Measurements from ENCODE around the gene PLEKHA8.

PLEKHA8 gene

GRCh38 chr7:30102281-30102680, 74.1 kb downstream of the PLEKHA8 start:
- DNase-seq (ENCODE audit: low read depth in 2 of 2) = no peak

- no peak for DNase-seq (ENCODE audit: low read depth in 2 of 2)
Measured at GRCh38 chr7:30104157-30104556, 75.9 kb downstream of the PLEKHA8 start.

- DNase-seq (ENCODE audit: low read depth in 2 of 2) = no peak
Measured at GRCh38 chr7:30112103-30112713, 84.0 kb downstream of the PLEKHA8 start.

GRCh38 chr7:30113144-30113543, 84.9 kb downstream of the PLEKHA8 start:
- no peak for DNase-seq (ENCODE audit: low read depth in 2 of 2)

- no peak for DNase-seq (ENCODE audit: low read depth in 2 of 2)
Measured at GRCh38 chr7:30114536-30115238, 86.5 kb downstream of the PLEKHA8 start.

- DNase-seq (ENCODE audit: low read depth in 2 of 2) = no peak
Measured at GRCh38 chr7:30115709-30116297, 87.6 kb downstream of the PLEKHA8 start.

- DNase-seq (ENCODE audit: low read depth in 2 of 2) = no peak
Measured at GRCh38 chr7:30116771-30117170, 88.6 kb downstream of the PLEKHA8 start.

GRCh38 chr7:30117896-30118295, 89.7 kb downstream of the PLEKHA8 start:
- DNase-seq (ENCODE audit: low read depth in 2 of 2) = no peak

GRCh38 chr7:30119890-30120577, 91.8 kb downstream of the PLEKHA8 start:
- no peak for DNase-seq (ENCODE audit: low read depth in 2 of 2)

- no peak for DNase-seq (ENCODE audit: low read depth in 2 of 2)
Measured at GRCh38 chr7:30133736-30134610, 105.8 kb downstream of the PLEKHA8 start.

- DNase-seq (ENCODE audit: low read depth in 2 of 2) = peak; percentile 69 to 80
Measured at GRCh38 chr7:30134611-30135300, 106.5 kb downstream of the PLEKHA8 start, which contains the start of gene MTURN. MTURN (plus strand) TSS chr7:30134986; CDS start chr7:30135137, 151 bp downstream.

GRCh38 chr7:30135301-30136116, 107.3 kb downstream of the PLEKHA8 start:
- DNase-seq (ENCODE audit: low read depth in 2 of 2) = peak; percentile 22 to 42

- DNase-seq (ENCODE audit: low read depth in 2 of 2) = no peak
Measured at GRCh38 chr7:30136117-30136731, 108.0 kb downstream of the PLEKHA8 start.

GRCh38 chr7:30136743-30137485, 108.7 kb downstream of the PLEKHA8 start:
- no peak for DNase-seq (ENCODE audit: low read depth in 2 of 2)

- no peak for DNase-seq (ENCODE audit: low read depth in 2 of 2)
Measured at GRCh38 chr7:30139836-30140384, 111.7 kb downstream of the PLEKHA8 start.

GRCh38 chr7:30140456-30140855, 112.2 kb downstream of the PLEKHA8 start:
- no peak for DNase-seq (ENCODE audit: low read depth in 2 of 2)

- no peak for DNase-seq (ENCODE audit: low read depth in 2 of 2)
Measured at GRCh38 chr7:30142710-30143109, 114.5 kb downstream of the PLEKHA8 start.

- no peak for DNase-seq (ENCODE audit: low read depth in 2 of 2)
Measured at GRCh38 chr7:30143748-30144251, 115.6 kb downstream of the PLEKHA8 start.

Measured in activated CD4-positive, alpha-beta T cell treated with anti-CD3 and anti-CD28 coated beads for 24 hours (primary cell).